IgD-negative memory B cell (primary cell): Measurements from ENCODE around the gene POLE. TPM values are rescaled to one million over a fixed set of nuclear protein-coding genes. Genes with fewer than 3 reads are reported as not detected.
A peak's percentile ranks its signal among the peaks of the same experiment; 100 is the strongest.

Experiments used
- H3K27ac Mint-ChIP-seq, 3 donors: one replicate each; pipeline ENCODE4 v1.8.0; 2020 to 2022; ENCODE audit warnings: mild to moderate bottlenecking in 3 of 3, mixed read lengths in 3 of 3, moderate library complexity in 1 of 3
- H3K27me3 Mint-ChIP-seq: one replicate; pipeline ENCODE4 v1.8.0; 2021; ENCODE audit warnings: mixed read lengths
- H3K36me3 Mint-ChIP-seq: one replicate; pipeline ENCODE4 v1.8.0; 2020; ENCODE audit warnings: mild to moderate bottlenecking, mixed read lengths
- H3K4me1 Mint-ChIP-seq, 3 donors: one replicate each; pipeline ENCODE4 v1.8.0; 2020 to 2022; ENCODE audit warnings: mixed read lengths in 3 of 3, mild to moderate bottlenecking in 1 of 3
- H3K4me3 Mint-ChIP-seq, 4 donors: one replicate each; pipeline ENCODE4 v1.8.0; 2020 to 2022; ENCODE audit warnings: mild to moderate bottlenecking in 4 of 4, mixed read lengths in 4 of 4, moderate library complexity in 3 of 4
- H3K9me3 Mint-ChIP-seq, 3 donors: one replicate each; pipeline ENCODE4 v1.8.0; 2020 to 2021; ENCODE audit warnings: mixed read lengths in 3 of 3, mild to moderate bottlenecking in 1 of 3
- polyA plus RNA-seq: library from polyadenylated mRNA; unstranded; fragments of 300-500 nt; fragmentation: Illumina TruSeq; gene quantifications from one replicate; pipeline ENCODE4 v1.2.3, GENCODE V29; 2021

Gene POLE
- polyA plus RNA-seq, 1 donor from 2014 or later = 3.4 TPM

- H3K9me3 Mint-ChIP-seq = no peaks in the 10 kb centered on the region
- no peaks in the 10 kb centered on the region for H3K27me3 Mint-ChIP-seq
- H3K36me3 Mint-ChIP-seq = peaks cover 7% of the 10 kb centered on the region
- no peak overlapping the region for H3K4me3 Mint-ChIP-seq
- H3K27ac Mint-ChIP-seq = no peak overlapping the region
- peaks cover 0 to 2% (median 0%) of the 10 kb centered on the region in 3 donors for H3K4me1 Mint-ChIP-seq
These were observed 12.6 kb downstream of the POLE start for GRCh38 chr12:132674561-132674960.

- Mint-ChIP-seq H3K27ac (no peak overlapping the region), H3K27me3 (no peaks in the 10 kb centered on the region), H3K36me3 (peaks cover 8% of the 10 kb centered on the region), H3K4me1 (peaks cover 0 to 2% (median 0%) of the 10 kb centered on the region in 3 donors), H3K9me3 (no peaks in the 10 kb centered on the region), H3K4me3 (no peak overlapping the region)
These were observed 13.6 kb downstream of the POLE start for GRCh38 chr12:132673288-132674179.

GRCh38 chr12:132672678-132673077 is 14.5 kb downstream of the POLE start:
- Mint-ChIP-seq H3K27me3 (no peaks in the 10 kb centered on the region), H3K36me3 (peaks cover 5% of the 10 kb centered on the region), H3K4me3 (no peak overlapping the region), H3K9me3 (no peaks in the 10 kb centered on the region), H3K4me1 (peaks cover 0 to 2% (median 0%) of the 10 kb centered on the region in 3 donors), H3K27ac (no peak overlapping the region)

GRCh38 chr12:132672116-132672515 is 15.0 kb downstream of the POLE start:
- Mint-ChIP-seq H3K9me3 (no peaks in the 10 kb centered on the region), H3K36me3 (peaks cover 8% of the 10 kb centered on the region), H3K27ac (no peak overlapping the region), H3K27me3 (no peaks in the 10 kb centered on the region), H3K4me1 (peaks cover 0 to 2% (median 0%) of the 10 kb centered on the region in 3 donors), H3K4me3 (no peak overlapping the region)

GRCh38 chr12:132669166-132669879 is 17.8 kb downstream of the POLE start:
- Mint-ChIP-seq H3K4me3 (no peak overlapping the region), H3K9me3 (no peaks in the 10 kb centered on the region), H3K4me1 (peaks cover 0 to 2% (median 0%) of the 10 kb centered on the region in 3 donors), H3K27ac (no peak overlapping the region), H3K27me3 (no peaks in the 10 kb centered on the region), H3K36me3 (peaks cover 17% of the 10 kb centered on the region)

GRCh38 chr12:132668191-132669088 is 18.7 kb downstream of the POLE start:
- peaks cover 0 to 2% (median 0%) of the 10 kb centered on the region in 3 donors for H3K4me1 Mint-ChIP-seq
- H3K36me3 Mint-ChIP-seq = peaks cover 17% of the 10 kb centered on the region
- H3K9me3 Mint-ChIP-seq = no peaks in the 10 kb centered on the region
- peak overlapping the region in 1 of 3 donors; percentile 23 for H3K27ac Mint-ChIP-seq
- H3K27me3 Mint-ChIP-seq = no peaks in the 10 kb centered on the region
- H3K4me3 Mint-ChIP-seq = no peak overlapping the region

- Mint-ChIP-seq H3K27me3 (no peaks in the 10 kb centered on the region), H3K9me3 (no peaks in the 10 kb centered on the region), H3K36me3 (peaks cover 17% of the 10 kb centered on the region), H3K4me3 (no peak overlapping the region), H3K4me1 (peaks cover 0 to 2% (median 0%) of the 10 kb centered on the region in 3 donors), H3K27ac (no peak overlapping the region)
These were observed 21.3 kb downstream of the POLE start for GRCh38 chr12:132665794-132666193.

- Mint-ChIP-seq H3K27ac (no peak overlapping the region), H3K27me3 (no peaks in the 10 kb centered on the region), H3K4me3 (no peak overlapping the region), H3K36me3 (peaks cover 17% of the 10 kb centered on the region), H3K4me1 (peaks cover 0 to 2% (median 0%) of the 10 kb centered on the region in 3 donors), H3K9me3 (no peaks in the 10 kb centered on the region)
These were observed 22.0 kb downstream of the POLE start for GRCh38 chr12:132665149-132665491.

- H3K27me3 Mint-ChIP-seq = no peaks in the 10 kb centered on the region
- peaks cover 0 to 2% (median 0%) of the 10 kb centered on the region in 3 donors for H3K4me1 Mint-ChIP-seq
- H3K9me3 Mint-ChIP-seq = no peaks in the 10 kb centered on the region
- H3K36me3 Mint-ChIP-seq = peaks cover 17% of the 10 kb centered on the region
- H3K27ac Mint-ChIP-seq = no peak overlapping the region
- no peak overlapping the region for H3K4me3 Mint-ChIP-seq
These were observed 22.7 kb downstream of the POLE start for GRCh38 chr12:132664206-132665148.

- H3K36me3 Mint-ChIP-seq = peaks cover 17% of the 10 kb centered on the region
- no peaks in the 10 kb centered on the region for H3K27me3 Mint-ChIP-seq
- H3K27ac Mint-ChIP-seq = peak overlapping the region in 1 of 3 donors; percentile 82
- peak overlapping the region in 1 of 4 donors; percentile 12 for H3K4me3 Mint-ChIP-seq
- no peaks in the 10 kb centered on the region for H3K9me3 Mint-ChIP-seq
- H3K4me1 Mint-ChIP-seq = peaks cover 0 to 2% (median 0%) of the 10 kb centered on the region in 3 donors
These were observed 24.0 kb downstream of the POLE start for GRCh38 chr12:132662901-132663755.

- H3K9me3 Mint-ChIP-seq = no peaks in the 10 kb centered on the region
- H3K27ac Mint-ChIP-seq = no peak overlapping the region
- H3K27me3 Mint-ChIP-seq = no peaks in the 10 kb centered on the region
- H3K4me3 Mint-ChIP-seq = no peak overlapping the region
- H3K36me3 Mint-ChIP-seq = peaks cover 13% of the 10 kb centered on the region
- H3K4me1 Mint-ChIP-seq = peaks cover 0 to 2% (median 0%) of the 10 kb centered on the region in 3 donors
These were observed 25.2 kb downstream of the POLE start for GRCh38 chr12:132661972-132662371.

GRCh38 chr12:132660996-132661395 is 26.1 kb downstream of the POLE start:
- H3K27me3 Mint-ChIP-seq = no peaks in the 10 kb centered on the region
- H3K9me3 Mint-ChIP-seq = no peaks in the 10 kb centered on the region
- H3K4me3 Mint-ChIP-seq = no peak overlapping the region
- H3K36me3 Mint-ChIP-seq = peaks cover 10% of the 10 kb centered on the region
- H3K27ac Mint-ChIP-seq = no peak overlapping the region
- H3K4me1 Mint-ChIP-seq = peaks cover 0 to 2% (median 0%) of the 10 kb centered on the region in 3 donors

GRCh38 chr12:132660052-132660451 is 27.1 kb downstream of the POLE start:
- peaks cover 7% of the 10 kb centered on the region for H3K36me3 Mint-ChIP-seq
- H3K9me3 Mint-ChIP-seq = no peaks in the 10 kb centered on the region
- no peaks in the 10 kb centered on the region for H3K27me3 Mint-ChIP-seq
- peaks cover 0 to 2% (median 0%) of the 10 kb centered on the region in 3 donors for H3K4me1 Mint-ChIP-seq
- H3K27ac Mint-ChIP-seq = no peak overlapping the region
- no peak overlapping the region for H3K4me3 Mint-ChIP-seq
